WTC11 (cell line): Measurements from ENCODE around the gene TMEM30A. TPM values are rescaled to one million over a fixed set of nuclear protein-coding genes. Genes with fewer than 3 reads are reported as not detected.

ENCODE experiments used
- ATAC-seq: fragments of 200-7000 bp; cut with Tn5 transposase; 2 replicates; pipeline ENCODE4 v1.10.0; 2021; ENCODE audit warnings: mild to moderate bottlenecking, moderate library complexity
- CTCF ChIA-PET: fragments of 300-600 bp; sonication (Branson Sonifier 250); formaldehyde crosslinking; loops from one replicate; lab custom pipeline; 2021; ENCODE audit warnings: antibody characterized with exemption; lab: Charles Lee
- POLR2A ChIA-PET: fragments of 350-600 bp; sonication (Branson Sonifier 250); formaldehyde crosslinking; loops from one replicate; lab custom pipeline; 2021; ENCODE audit warnings: antibody characterized with exemption; lab: Charles Lee
- DNase-seq: peaks from one replicate; pipeline ENCODE4 v3.0.0; 2021; ENCODE audit warnings: low spot score
- H3K27ac Mint-ChIP-seq: 2 replicates; pipeline ENCODE4 v1.8.0; 2021; ENCODE audit warnings: mixed read lengths
- H3K27me3 Mint-ChIP-seq: 2 replicates; pipeline ENCODE4 v1.8.0; 2021; ENCODE audit warnings: low read depth, mild to moderate bottlenecking, moderate library complexity, mixed read lengths
- H3K36me3 Mint-ChIP-seq: 2 replicates; pipeline ENCODE4 v1.8.0; 2021; ENCODE audit warnings: mixed read lengths
- H3K4me1 Mint-ChIP-seq: 2 replicates; pipeline ENCODE4 v1.8.0; 2022; ENCODE audit warnings: mixed read lengths
- H3K4me3 Mint-ChIP-seq: 2 replicates; pipeline ENCODE4 v1.8.0; 2021; ENCODE audit warnings: mild to moderate bottlenecking, moderate library complexity, mixed read lengths
- H3K9me3 Mint-ChIP-seq: 2 replicates; pipeline ENCODE4 v1.8.0; 2021; ENCODE audit warnings: mixed read lengths
- GTF2I ChIP-seq: fragments of 250-450 bp; sonication (Bioruptor Pico); conservative IDR thresholded peaks from 2 replicates; pipeline ENCODE4 v1.4.0; 2021; ENCODE audit warnings: mild to moderate bottlenecking
- HMGA2 ChIP-seq: fragments of 250-450 bp; sonication (Bioruptor Pico); IDR thresholded peaks from 2 replicates; pipeline ENCODE4 v1.4.0; 2021; ENCODE audit warnings: mild to moderate bottlenecking, moderate library complexity
- IRF2 ChIP-seq: sonication (generic); formaldehyde crosslinking; IDR thresholded peaks from 2 replicates; pipeline ENCODE4 v1.8.0; 2022; ENCODE audit warnings: low read depth, missing genetic modification reagents, borderline replicate concordance
- KAT7 ChIP-seq: sonication (generic); formaldehyde crosslinking; IDR thresholded peaks from 2 replicates; pipeline ENCODE4 v1.8.1; 2023; ENCODE audit warnings: missing genetic modification reagents, mild to moderate bottlenecking, borderline replicate concordance
- NFYB ChIP-seq: sonication (generic); formaldehyde crosslinking; conservative IDR thresholded peaks from 2 replicates; pipeline ENCODE4 v1.8.0; 2022; ENCODE audit warnings: low read depth, missing genetic modification reagents
- NR3C1 ChIP-seq: sonication (generic); formaldehyde crosslinking; conservative IDR thresholded peaks from 2 replicates; pipeline ENCODE4 v1.8.1; 2023; ENCODE audit warnings: low read depth, mild to moderate bottlenecking, missing genetic modification reagents
- OVOL2 ChIP-seq: fragments of 250-450 bp; sonication (Bioruptor Pico); IDR thresholded peaks from 2 replicates; pipeline ENCODE4 v1.9.0; 2021; ENCODE audit warnings: mild to moderate bottlenecking, borderline replicate concordance
- PRRX2 ChIP-seq: fragments of 250-450 bp; sonication (Bioruptor Pico); IDR thresholded peaks from 2 replicates; pipeline ENCODE4 v1.8.0; 2021; ENCODE audit warnings: mild to moderate bottlenecking
- SOX15 ChIP-seq: fragments of 250-450 bp; sonication (Bioruptor Pico); IDR thresholded peaks from 2 replicates; pipeline ENCODE4 v1.9.0; 2021; ENCODE audit warnings: mild to moderate bottlenecking
- SP1 ChIP-seq: sonication (generic); formaldehyde crosslinking; conservative IDR thresholded peaks from 2 replicates; pipeline ENCODE4 v1.8.1; 2022; ENCODE audit warnings: missing genetic modification reagents
- TEAD4 ChIP-seq: sonication (generic); formaldehyde crosslinking; IDR thresholded peaks from 2 replicates; pipeline ENCODE4 v1.8.0; 2022; ENCODE audit warnings: mild to moderate bottlenecking, missing genetic modification reagents
- ZBTB21 ChIP-seq: sonication (generic); formaldehyde crosslinking; IDR thresholded peaks from 2 replicates; pipeline ENCODE4 v1.8.1; 2023; ENCODE audit warnings: mild to moderate bottlenecking, missing genetic modification reagents, borderline replicate concordance
- ZNF121 ChIP-seq: sonication (generic); formaldehyde crosslinking; IDR thresholded peaks from 2 replicates; pipeline ENCODE4 v1.8.0; 2023; ENCODE audit warnings: missing genetic modification reagents
- ZNF219 ChIP-seq: sonication (generic); formaldehyde crosslinking; IDR thresholded peaks from 2 replicates; pipeline ENCODE4 v1.8.0; 2023; ENCODE audit warnings: missing genetic modification reagents, mild to moderate bottlenecking, borderline replicate concordance
- total RNA-seq: library from RNA; stranded (reverse); gene quantifications from 3 replicates; pipeline ENCODE4 v1.2.3, GENCODE V29; 2021
- TF ChIP-seq, protein P1 (sequence below): sonication (generic); formaldehyde crosslinking; IDR thresholded peaks from 2 replicates; pipeline ENCODE4 v1.8.0; 2022; ENCODE audit warnings: missing genetic modification reagents
- TF ChIP-seq, protein P2 (sequence below): sonication (generic); formaldehyde crosslinking; IDR thresholded peaks from 2 replicates; pipeline ENCODE4 v1.8.0; 2023; ENCODE audit warnings: missing genetic modification reagents, mild to moderate bottlenecking, borderline replicate concordance
- TF ChIP-seq, protein P3 (sequence below): sonication (generic); formaldehyde crosslinking; conservative IDR thresholded peaks from 2 replicates; pipeline ENCODE4 v1.8.1; 2023; ENCODE audit warnings: mild to moderate bottlenecking, low read depth, missing genetic modification reagents, moderate library complexity
- TF ChIP-seq, protein P4 (sequence below): sonication (generic); formaldehyde crosslinking; IDR thresholded peaks from 2 replicates; pipeline ENCODE4 v1.8.0; 2022; ENCODE audit warnings: mild to moderate bottlenecking, missing genetic modification reagents
- TF ChIP-seq, protein P5 (sequence below): sonication (generic); formaldehyde crosslinking; conservative IDR thresholded peaks from 2 replicates; pipeline ENCODE4 v1.8.1; 2022; ENCODE audit warnings: mild to moderate bottlenecking, missing genetic modification reagents
- TF ChIP-seq, protein P6 (sequence below): sonication (generic); formaldehyde crosslinking; IDR thresholded peaks from 2 replicates; pipeline ENCODE4 v1.8.1; 2022; ENCODE audit warnings: mild to moderate bottlenecking, moderate library complexity, missing genetic modification reagents
- TF ChIP-seq, protein P7 (sequence below): sonication (generic); formaldehyde crosslinking; IDR thresholded peaks from 2 replicates; pipeline ENCODE4 v1.8.1; 2023; ENCODE audit warnings: mild to moderate bottlenecking, missing genetic modification reagents, moderate library complexity

TMEM30A gene
- total RNA-seq, 1 experiment from 2014 or later: 81.2 TPM

DNA sequence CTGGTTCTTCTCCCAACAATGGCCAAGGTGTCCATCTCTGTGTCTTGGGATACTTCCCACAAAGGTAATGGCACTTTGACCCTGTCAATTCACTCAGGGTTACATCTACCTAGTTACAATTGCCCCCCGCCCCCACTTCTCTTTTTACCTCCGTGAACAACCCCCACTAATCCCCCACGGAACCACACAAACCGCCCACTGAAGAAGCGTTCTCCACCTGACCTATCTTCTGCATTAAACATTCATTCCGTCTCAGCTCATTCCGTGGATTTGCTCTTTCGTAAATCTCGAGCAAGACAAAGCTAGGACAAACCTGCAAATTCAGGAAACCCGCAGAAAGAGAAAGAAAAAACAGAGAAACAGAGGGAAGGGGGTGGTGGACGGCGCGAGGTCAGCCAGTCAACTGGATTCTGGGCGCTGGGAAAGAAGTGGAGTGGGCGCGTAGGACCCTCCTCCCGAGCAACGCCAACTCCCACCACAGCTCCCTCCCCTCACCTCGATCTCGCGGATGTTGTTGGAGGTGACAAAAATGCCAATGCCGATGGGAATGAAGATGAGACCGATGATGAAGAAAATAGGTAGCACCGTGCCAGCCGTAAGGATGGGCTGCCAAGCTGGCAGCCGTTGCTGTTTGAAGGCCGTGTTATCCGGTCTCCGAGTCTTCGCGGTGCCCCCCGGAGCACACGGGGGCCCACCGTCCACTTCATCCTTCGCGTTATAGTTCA lies 523 bp downstream of the TMEM30A start:
- CTCF ChIA-PET: interaction anchor here (0.9 to 2.2 kb wide), 2 partner anchors 13 to 16 kb away, joined by 3 to 8 read pairs; no protein-coding TSS in a partner anchor
- Mint-ChIP-seq H3K36me3 (no peaks in the 10 kb centered on the region), H3K4me1 (peaks cover 40% of the 10 kb centered on the region), H3K27ac (no peak overlapping the region), H3K27me3 (no peaks in the 10 kb centered on the region), H3K9me3 (no peaks in the 10 kb centered on the region), H3K4me3 (no peak overlapping the region)
- TF ChIP-seq, protein P1, sequence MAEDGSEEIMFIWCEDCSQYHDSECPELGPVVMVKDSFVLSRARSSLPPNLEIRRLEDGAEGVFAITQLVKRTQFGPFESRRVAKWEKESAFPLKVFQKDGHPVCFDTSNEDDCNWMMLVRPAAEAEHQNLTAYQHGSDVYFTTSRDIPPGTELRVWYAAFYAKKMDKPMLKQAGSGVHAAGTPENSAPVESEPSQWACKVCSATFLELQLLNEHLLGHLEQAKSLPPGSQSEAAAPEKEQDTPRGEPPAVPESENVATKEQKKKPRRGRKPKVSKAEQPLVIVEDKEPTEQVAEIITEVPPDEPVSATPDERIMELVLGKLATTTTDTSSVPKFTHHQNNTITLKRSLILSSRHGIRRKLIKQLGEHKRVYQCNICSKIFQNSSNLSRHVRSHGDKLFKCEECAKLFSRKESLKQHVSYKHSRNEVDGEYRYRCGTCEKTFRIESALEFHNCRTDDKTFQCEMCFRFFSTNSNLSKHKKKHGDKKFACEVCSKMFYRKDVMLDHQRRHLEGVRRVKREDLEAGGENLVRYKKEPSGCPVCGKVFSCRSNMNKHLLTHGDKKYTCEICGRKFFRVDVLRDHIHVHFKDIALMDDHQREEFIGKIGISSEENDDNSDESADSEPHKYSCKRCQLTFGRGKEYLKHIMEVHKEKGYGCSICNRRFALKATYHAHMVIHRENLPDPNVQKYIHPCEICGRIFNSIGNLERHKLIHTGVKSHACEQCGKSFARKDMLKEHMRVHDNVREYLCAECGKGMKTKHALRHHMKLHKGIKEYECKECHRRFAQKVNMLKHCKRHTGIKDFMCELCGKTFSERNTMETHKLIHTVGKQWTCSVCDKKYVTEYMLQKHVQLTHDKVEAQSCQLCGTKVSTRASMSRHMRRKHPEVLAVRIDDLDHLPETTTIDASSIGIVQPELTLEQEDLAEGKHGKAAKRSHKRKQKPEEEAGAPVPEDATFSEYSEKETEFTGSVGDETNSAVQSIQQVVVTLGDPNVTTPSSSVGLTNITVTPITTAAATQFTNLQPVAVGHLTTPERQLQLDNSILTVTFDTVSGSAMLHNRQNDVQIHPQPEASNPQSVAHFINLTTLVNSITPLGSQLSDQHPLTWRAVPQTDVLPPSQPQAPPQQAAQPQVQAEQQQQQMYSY (CRISPR knock-in tag): peak; percentile 86
- TF ChIP-seq ZNF121: no peak
- TF ChIP-seq KAT7: peak; percentile 92; the same call in 1 of the 2 replicates
- TF ChIP-seq, protein P2, sequence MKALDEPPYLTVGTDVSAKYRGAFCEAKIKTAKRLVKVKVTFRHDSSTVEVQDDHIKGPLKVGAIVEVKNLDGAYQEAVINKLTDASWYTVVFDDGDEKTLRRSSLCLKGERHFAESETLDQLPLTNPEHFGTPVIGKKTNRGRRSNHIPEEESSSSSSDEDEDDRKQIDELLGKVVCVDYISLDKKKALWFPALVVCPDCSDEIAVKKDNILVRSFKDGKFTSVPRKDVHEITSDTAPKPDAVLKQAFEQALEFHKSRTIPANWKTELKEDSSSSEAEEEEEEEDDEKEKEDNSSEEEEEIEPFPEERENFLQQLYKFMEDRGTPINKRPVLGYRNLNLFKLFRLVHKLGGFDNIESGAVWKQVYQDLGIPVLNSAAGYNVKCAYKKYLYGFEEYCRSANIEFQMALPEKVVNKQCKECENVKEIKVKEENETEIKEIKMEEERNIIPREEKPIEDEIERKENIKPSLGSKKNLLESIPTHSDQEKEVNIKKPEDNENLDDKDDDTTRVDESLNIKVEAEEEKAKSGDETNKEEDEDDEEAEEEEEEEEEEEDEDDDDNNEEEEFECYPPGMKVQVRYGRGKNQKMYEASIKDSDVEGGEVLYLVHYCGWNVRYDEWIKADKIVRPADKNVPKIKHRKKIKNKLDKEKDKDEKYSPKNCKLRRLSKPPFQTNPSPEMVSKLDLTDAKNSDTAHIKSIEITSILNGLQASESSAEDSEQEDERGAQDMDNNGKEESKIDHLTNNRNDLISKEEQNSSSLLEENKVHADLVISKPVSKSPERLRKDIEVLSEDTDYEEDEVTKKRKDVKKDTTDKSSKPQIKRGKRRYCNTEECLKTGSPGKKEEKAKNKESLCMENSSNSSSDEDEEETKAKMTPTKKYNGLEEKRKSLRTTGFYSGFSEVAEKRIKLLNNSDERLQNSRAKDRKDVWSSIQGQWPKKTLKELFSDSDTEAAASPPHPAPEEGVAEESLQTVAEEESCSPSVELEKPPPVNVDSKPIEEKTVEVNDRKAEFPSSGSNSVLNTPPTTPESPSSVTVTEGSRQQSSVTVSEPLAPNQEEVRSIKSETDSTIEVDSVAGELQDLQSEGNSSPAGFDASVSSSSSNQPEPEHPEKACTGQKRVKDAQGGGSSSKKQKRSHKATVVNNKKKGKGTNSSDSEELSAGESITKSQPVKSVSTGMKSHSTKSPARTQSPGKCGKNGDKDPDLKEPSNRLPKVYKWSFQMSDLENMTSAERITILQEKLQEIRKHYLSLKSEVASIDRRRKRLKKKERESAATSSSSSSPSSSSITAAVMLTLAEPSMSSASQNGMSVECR (CRISPR knock-in tag): peak; percentile 11; the same call in 1 of the 2 replicates
- no peak for TF ChIP-seq HMGA2 (CRISPR knock-in tag)
- POLR2A ChIA-PET: interaction anchor here (0.7 to 1.9 kb wide), 5 partner anchors 9 to 287 kb away, joined by 3 to 12 read pairs (median 8); partner anchors contain the start of gene COX7A2
- peak; percentile 36 for DNase-seq
- peak; percentile 23 for ATAC-seq

DNA sequence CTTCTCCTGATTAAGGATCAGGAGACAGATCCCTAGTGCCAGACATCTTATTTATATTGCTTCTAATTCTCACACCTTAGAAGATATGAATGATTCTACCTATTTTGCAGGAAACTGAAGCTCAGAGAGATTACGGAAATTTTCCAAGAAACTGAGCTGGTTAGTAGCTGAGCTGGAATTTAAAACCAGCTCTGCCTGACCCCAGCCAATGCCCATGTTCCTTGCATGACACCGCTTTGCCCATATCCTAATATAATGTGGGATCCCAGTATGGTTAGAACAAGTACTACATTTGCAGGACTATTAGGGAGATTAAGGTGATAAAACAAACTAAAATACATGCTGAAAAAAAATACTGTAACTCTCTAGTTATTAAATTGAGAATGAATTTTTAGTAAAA lies 1.9 kb downstream of the TMEM30A start:
- no peaks in the 10 kb centered on the region for H3K9me3 Mint-ChIP-seq
- no peak overlapping the region for H3K4me3 Mint-ChIP-seq
- peaks cover 50% of the 10 kb centered on the region for H3K4me1 Mint-ChIP-seq
- no peak for DNase-seq
- no peaks in the 10 kb centered on the region for H3K36me3 Mint-ChIP-seq
- ATAC-seq: no peak
- no peak overlapping the region for H3K27ac Mint-ChIP-seq
- CTCF ChIA-PET: interaction anchor here (0.6 to 1.8 kb wide), 2 partner anchors 15 to 222 kb away, joined by 3 to 8 read pairs; no protein-coding TSS in a partner anchor
- POLR2A ChIA-PET: interaction anchor here (0.8 kb wide), 1 partner anchor 14 kb away, joined by 4 read pairs; no protein-coding TSS in a partner anchor
- H3K27me3 Mint-ChIP-seq: no peaks in the 10 kb centered on the region
- TF ChIP-seq, protein P3, sequence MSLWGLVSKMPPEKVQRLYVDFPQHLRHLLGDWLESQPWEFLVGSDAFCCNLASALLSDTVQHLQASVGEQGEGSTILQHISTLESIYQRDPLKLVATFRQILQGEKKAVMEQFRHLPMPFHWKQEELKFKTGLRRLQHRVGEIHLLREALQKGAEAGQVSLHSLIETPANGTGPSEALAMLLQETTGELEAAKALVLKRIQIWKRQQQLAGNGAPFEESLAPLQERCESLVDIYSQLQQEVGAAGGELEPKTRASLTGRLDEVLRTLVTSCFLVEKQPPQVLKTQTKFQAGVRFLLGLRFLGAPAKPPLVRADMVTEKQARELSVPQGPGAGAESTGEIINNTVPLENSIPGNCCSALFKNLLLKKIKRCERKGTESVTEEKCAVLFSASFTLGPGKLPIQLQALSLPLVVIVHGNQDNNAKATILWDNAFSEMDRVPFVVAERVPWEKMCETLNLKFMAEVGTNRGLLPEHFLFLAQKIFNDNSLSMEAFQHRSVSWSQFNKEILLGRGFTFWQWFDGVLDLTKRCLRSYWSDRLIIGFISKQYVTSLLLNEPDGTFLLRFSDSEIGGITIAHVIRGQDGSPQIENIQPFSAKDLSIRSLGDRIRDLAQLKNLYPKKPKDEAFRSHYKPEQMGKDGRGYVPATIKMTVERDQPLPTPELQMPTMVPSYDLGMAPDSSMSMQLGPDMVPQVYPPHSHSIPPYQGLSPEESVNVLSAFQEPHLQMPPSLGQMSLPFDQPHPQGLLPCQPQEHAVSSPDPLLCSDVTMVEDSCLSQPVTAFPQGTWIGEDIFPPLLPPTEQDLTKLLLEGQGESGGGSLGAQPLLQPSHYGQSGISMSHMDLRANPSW (CRISPR knock-in tag): no peak
- TF ChIP-seq NFYB (CRISPR knock-in tag): no peak
- no peak for TF ChIP-seq OVOL2 (CRISPR knock-in tag)
- TF ChIP-seq PRRX2 (CRISPR knock-in tag): no peak
- no peak for TF ChIP-seq SP1 (CRISPR knock-in tag)
- no peak for TF ChIP-seq NR3C1 (CRISPR knock-in tag)
- TF ChIP-seq, protein P4, sequence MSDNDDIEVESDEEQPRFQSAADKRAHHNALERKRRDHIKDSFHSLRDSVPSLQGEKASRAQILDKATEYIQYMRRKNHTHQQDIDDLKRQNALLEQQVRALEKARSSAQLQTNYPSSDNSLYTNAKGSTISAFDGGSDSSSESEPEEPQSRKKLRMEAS (CRISPR knock-in tag): no peak
- TF ChIP-seq, protein P5, sequence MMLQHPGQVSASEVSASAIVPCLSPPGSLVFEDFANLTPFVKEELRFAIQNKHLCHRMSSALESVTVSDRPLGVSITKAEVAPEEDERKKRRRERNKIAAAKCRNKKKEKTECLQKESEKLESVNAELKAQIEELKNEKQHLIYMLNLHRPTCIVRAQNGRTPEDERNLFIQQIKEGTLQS (CRISPR knock-in tag): no peak
- TF ChIP-seq ZBTB21 (CRISPR knock-in tag): no peak
- no peak for TF ChIP-seq ZNF219
- TF ChIP-seq SOX15: no peak
- TF ChIP-seq, protein P6, sequence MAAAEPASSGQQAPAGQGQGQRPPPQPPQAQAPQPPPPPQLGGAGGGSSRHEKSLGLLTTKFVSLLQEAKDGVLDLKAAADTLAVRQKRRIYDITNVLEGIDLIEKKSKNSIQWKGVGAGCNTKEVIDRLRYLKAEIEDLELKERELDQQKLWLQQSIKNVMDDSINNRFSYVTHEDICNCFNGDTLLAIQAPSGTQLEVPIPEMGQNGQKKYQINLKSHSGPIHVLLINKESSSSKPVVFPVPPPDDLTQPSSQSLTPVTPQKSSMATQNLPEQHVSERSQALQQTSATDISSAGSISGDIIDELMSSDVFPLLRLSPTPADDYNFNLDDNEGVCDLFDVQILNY: no peak
- TF ChIP-seq, protein P7, sequence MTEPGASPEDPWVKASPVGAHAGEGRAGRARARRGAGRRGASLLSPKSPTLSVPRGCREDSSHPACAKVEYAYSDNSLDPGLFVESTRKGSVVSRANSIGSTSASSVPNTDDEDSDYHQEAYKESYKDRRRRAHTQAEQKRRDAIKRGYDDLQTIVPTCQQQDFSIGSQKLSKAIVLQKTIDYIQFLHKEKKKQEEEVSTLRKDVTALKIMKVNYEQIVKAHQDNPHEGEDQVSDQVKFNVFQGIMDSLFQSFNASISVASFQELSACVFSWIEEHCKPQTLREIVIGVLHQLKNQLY (CRISPR knock-in tag): no peak
- TF ChIP-seq GTF2I (CRISPR knock-in tag): no peak
- TF ChIP-seq IRF2 (CRISPR knock-in tag): no peak
- no peak for TF ChIP-seq TEAD4
